SK-N-SH (cell line): Measurements from ENCODE around the gene OR52B6. TPM values are rescaled to one million over a fixed set of nuclear protein-coding genes. Genes with fewer than 3 reads are reported as not detected.

ENCODE experiments used
- CTCF ChIA-PET: fragments of 300-600, 350-600 bp; formaldehyde crosslinking; extraction: SDS; loops from one replicate; lab custom pipeline; 2021; lab: Yijun Ruan, JAX
- POLR2A ChIA-PET: fragments of 350-600 bp; sonication (Branson Sonifier 250); formaldehyde crosslinking; extraction: SDS; loops from one replicate; lab custom pipeline; 2020; ENCODE audit warnings: antibody characterized with exemption, inconsistent platforms; lab: Yijun Ruan, JAX
- DNase-seq: peaks from one replicate; pipeline ENCODE4 v3.0.0; 2012
- H2AFZ ChIP-seq: fragments of 200-600 bp; sonication (generic); 2 replicates; pipeline ENCODE4 v1.8.1; 2016; ENCODE audit warnings: antibody characterized with exemption, mild to moderate bottlenecking, low read depth
- H3F3A ChIP-seq: fragments of 200-600 bp; sonication (generic); replicated peaks from 2 replicates; pipeline ENCODE3; 2016; ENCODE audit warnings: antibody characterized with exemption, mild to moderate bottlenecking; ENCODE audit not compliant: insufficient read depth
- H3K27ac ChIP-seq, 2 experiments: fragments of 200-500 bp in 1 of 2; fragments of 200-600 bp in 1 of 2; sonication (Bioruptor generic) in 1 of 2; sonication (generic), shearing (Covaris generic) in 1 of 2; 2 replicates each; pipeline versions ENCODE4 v1.5.1 to v1.6.1; 2014 to 2016; ENCODE audit warnings: low read depth in 2 of 2, inconsistent platforms in 1 of 2, low read length in 1 of 2, mild to moderate bottlenecking in 1 of 2, mixed read lengths in 1 of 2
- H3K27me3 ChIP-seq: fragments of 200-600 bp; sonication (generic), shearing (Covaris generic); 2 replicates; pipeline ENCODE4 v1.6.1; 2016; ENCODE audit warnings: mixed run types; ENCODE audit not compliant: insufficient read depth
- H3K36me3 ChIP-seq, 2 experiments: fragments of 200-500 bp in 1 of 2; fragments of 200-600 bp in 1 of 2; sonication (Bioruptor generic) in 1 of 2; sonication (generic) in 1 of 2; replicated peaks in 1 of 2; 2 replicates each; pipeline versions ENCODE3 to v1.5.1; 2014 to 2016; ENCODE audit warnings: low read length in 1 of 2, mild to moderate bottlenecking in 1 of 2; ENCODE audit not compliant: insufficient read depth in 2 of 2, control insufficient read depth in 1 of 2
- H3K4me1 ChIP-seq, 2 experiments: fragments of 200-500 bp in 1 of 2; fragments of 200-600 bp in 1 of 2; sonication (Bioruptor generic) in 1 of 2; sonication (generic), shearing (Covaris generic) in 1 of 2; 2 replicates each; pipeline versions ENCODE4 v1.5.1 to v1.6.1; 2014 to 2016; ENCODE audit warnings: low read depth in 1 of 2, low read length in 1 of 2, mixed run types in 1 of 2; ENCODE audit not compliant: insufficient read depth in 2 of 2, control insufficient read depth in 1 of 2
- H3K4me2 ChIP-seq: fragments of 200-600 bp; sonication (generic), shearing (Covaris generic); 2 replicates; pipeline ENCODE4 v1.6.1; 2017; ENCODE audit warnings: mixed run types
- H3K4me3 ChIP-seq, 2 experiments: fragments of 200-500 bp in 1 of 2; fragments of 200-600 bp in 1 of 2; sonication (Bioruptor generic) in 1 of 2; sonication (generic), shearing (Covaris generic) in 1 of 2; 2 replicates each; pipeline versions ENCODE4 v1.5.1 to v1.8.1; 2014 to 2016; ENCODE audit warnings: low read depth in 2 of 2, inconsistent platforms in 1 of 2, low read length in 1 of 2, mild to moderate bottlenecking in 1 of 2, mixed read lengths in 1 of 2, moderate library complexity in 1 of 2
- H3K79me2 ChIP-seq: fragments of 200-600 bp; sonication (generic); 2 replicates; pipeline ENCODE4 v1.8.1; 2017; ENCODE audit warnings: mild to moderate bottlenecking; ENCODE audit not compliant: insufficient read depth
- H3K9ac ChIP-seq: fragments of 200-600 bp; sonication (generic); 2 replicates; pipeline ENCODE4 v1.6.1; 2017; ENCODE audit warnings: mixed run types
- H3K9me2 ChIP-seq: fragments of 200-600 bp; sonication (generic); 2 replicates; pipeline ENCODE4 v1.6.1; 2017; ENCODE audit warnings: mixed run types
- H3K9me3 ChIP-seq: fragments of 200-600 bp; sonication (generic); 2 replicates; pipeline ENCODE4 v1.6.1; 2017; ENCODE audit warnings: mixed run types, mild to moderate bottlenecking, moderate library complexity
- H4K20me1 ChIP-seq: fragments of 200-600 bp; sonication (generic); 2 replicates; pipeline ENCODE4 v1.6.1; 2017; ENCODE audit warnings: mild to moderate bottlenecking, mixed run types; ENCODE audit not compliant: insufficient read depth
- CHD2 ChIP-seq: fragments of 150-350 bp; IDR thresholded peaks from 2 replicates; pipeline ENCODE4 v1.6.1; 2018; ENCODE audit warnings: low read length; ENCODE audit not compliant: partially characterized antibody
- FOXJ3 ChIP-seq: sonication (generic); formaldehyde crosslinking; IDR thresholded peaks from 2 replicates; pipeline ENCODE4 v1.5.1; 2020; ENCODE audit warnings: mild to moderate bottlenecking, missing genetic modification reagents
- FOXM1 ChIP-seq: IDR thresholded peaks from 2 replicates; pipeline ENCODE4 v1.4.0; 2012; ENCODE audit warnings: low read depth, mild to moderate bottlenecking
- JUND ChIP-seq: IDR thresholded peaks from 2 replicates; pipeline ENCODE4 v1.4.0; 2012
- MAX ChIP-seq: IDR thresholded peaks from 2 replicates; pipeline ENCODE4 v1.4.0; 2012; ENCODE audit warnings: low read depth
- NFIC ChIP-seq: IDR thresholded peaks from 2 replicates; pipeline ENCODE4 v1.4.0; 2012; ENCODE audit warnings: borderline replicate concordance
- PBX3 ChIP-seq: IDR thresholded peaks from 2 replicates; pipeline ENCODE4; 2012
- RAD21 ChIP-seq: IDR thresholded peaks from 2 replicates; pipeline ENCODE4 v1.6.1; 2012; ENCODE audit warnings: mild to moderate bottlenecking, low read length
- RCOR1 ChIP-seq: fragments of 150-350 bp; IDR thresholded peaks from 2 replicates; pipeline ENCODE4 v1.6.1; 2017; ENCODE audit warnings: antibody characterized with exemption, low read length
- RXRA ChIP-seq: IDR thresholded peaks from 2 replicates; pipeline ENCODE4 v1.4.0; 2012; ENCODE audit warnings: low read depth, mild to moderate bottlenecking, borderline replicate concordance
- TCF12 ChIP-seq: IDR thresholded peaks from 2 replicates; pipeline ENCODE4 v1.4.0; 2012
- TEAD4 ChIP-seq: IDR thresholded peaks from 2 replicates; pipeline ENCODE4 v1.4.0; 2012; ENCODE audit warnings: mild to moderate bottlenecking, borderline replicate concordance; ENCODE audit not compliant: insufficient read depth
- YY1 ChIP-seq: IDR thresholded peaks from 2 replicates; pipeline ENCODE4 v1.4.0; 2012; ENCODE audit warnings: low read depth, mild to moderate bottlenecking
- WGBS: methylation state at CpG from one replicate; pipeline ENCODE4 v1.1.6; 2017; ENCODE audit warnings: low lambda C conversion rate; 5-methylcytosine and 5-hydroxymethylcytosine counted together
- polyA plus RNA-seq, 3 experiments: library from polyadenylated mRNA; depleted of rRNA; stranded (reverse); fragments of >200 nt; gene quantifications; 2 replicates each; pipeline ENCODE4 v1.2.3, GENCODE V29; 2012
- TF ChIP-seq, protein P1 (sequence below): fragments of 150-350 bp; IDR thresholded peaks from 2 replicates; pipeline ENCODE4 v1.6.1; 2017; ENCODE audit warnings: antibody characterized with exemption, low read length, low read depth, borderline replicate concordance
- TF ChIP-seq, protein P2 (sequence below): IDR thresholded peaks from 2 replicates; pipeline ENCODE4 v1.6.1; 2012; ENCODE audit warnings: mild to moderate bottlenecking, low read depth, low read length, moderate library complexity

OR52B6 gene
- polyA plus RNA-seq, 1 of the 3 experiments (the other 2 are of a cell fraction), result not detected

GRCh38 chr11:5626196-5626595 is 45.5 kb downstream of the OR52B6 start:
- no peaks in the 10 kb centered on the region for H3K79me2 ChIP-seq
- H3K9me3 ChIP-seq, result no peaks in the 10 kb centered on the region
- 11% methylated on average over 5 of the region's 5 CpGs for WGBS
- H3K36me3 ChIP-seq, result no peaks in the 10 kb centered on the region
- peaks cover 7% of the 10 kb centered on the region for H3F3A ChIP-seq
- no peak overlapping the region for H3K9ac ChIP-seq
- H2AFZ ChIP-seq, result no peak overlapping the region
- H3K4me1 ChIP-seq, result no peaks in the 10 kb centered on the region
- no peak for DNase-seq
- H3K4me3 ChIP-seq, result no peak overlapping the region
- POLR2A ChIA-PET, result no interaction called here
- no peaks in the 10 kb centered on the region; the same call in 1 of the 2 replicates for H3K27me3 ChIP-seq
- no peak overlapping the region for H3K27ac ChIP-seq
- H3K4me2 ChIP-seq, result no peak overlapping the region
- H3K9me2 ChIP-seq, result no peaks in the 10 kb centered on the region
- no peaks in the 10 kb centered on the region for H4K20me1 ChIP-seq
- TF ChIP-seq FOXJ3 (CRISPR knock-in tag) (no peak), RCOR1 (no peak)
- CTCF ChIA-PET, result no interaction called here

DNA sequence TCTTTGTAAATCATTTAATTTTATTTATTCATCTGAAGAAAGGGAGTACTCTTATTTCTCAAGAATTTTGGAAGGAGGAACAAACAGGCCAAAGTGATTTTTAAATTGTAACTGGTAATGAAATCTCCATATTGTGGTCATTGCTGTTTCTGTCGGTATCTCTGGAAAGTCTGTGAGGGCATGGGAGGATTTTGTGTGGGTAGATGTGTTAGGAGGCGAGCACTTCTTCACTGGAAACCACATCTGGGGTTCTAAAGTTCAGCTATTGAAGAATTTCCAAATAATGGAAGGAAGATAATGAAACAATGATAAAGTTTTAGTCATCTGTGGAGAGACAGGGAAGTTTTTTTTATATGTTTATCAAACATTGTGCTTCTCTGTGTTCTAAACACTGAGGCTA is 50.7 kb downstream of the OR52B6 start:
- POLR2A ChIA-PET, result no interaction called here
- Histone ChIP-seq H2AFZ (no peak overlapping the region), H3K4me2 (no peak overlapping the region), H3K4me1 (no peaks in the 10 kb centered on the region), H4K20me1 (no peaks in the 10 kb centered on the region), H3K9ac (no peak overlapping the region), H3K9me3 (no peaks in the 10 kb centered on the region), H3K36me3 (no peaks in the 10 kb centered on the region), H3K27ac (no peak overlapping the region), H3K9me2 (no peaks in the 10 kb centered on the region), H3K27me3 (no peaks in the 10 kb centered on the region), H3K79me2 (no peaks in the 10 kb centered on the region), H3F3A (no peaks in the 10 kb centered on the region), H3K4me3 (no peak overlapping the region)
- 22% methylated on average over 2 of the region's 2 CpGs for WGBS
- DNase-seq, result no peak
- CTCF ChIA-PET, result no interaction called here
- TF ChIP-seq TCF12 (no peak), TEAD4 (no peak), JUND (no peak), FOXM1 (no peak), YY1 (no peak), PBX3 (no peak), NFIC (no peak), RAD21 (no peak), CHD2 (no peak), RXRA (no peak), MAX (no peak)
- TF ChIP-seq, protein P1, sequence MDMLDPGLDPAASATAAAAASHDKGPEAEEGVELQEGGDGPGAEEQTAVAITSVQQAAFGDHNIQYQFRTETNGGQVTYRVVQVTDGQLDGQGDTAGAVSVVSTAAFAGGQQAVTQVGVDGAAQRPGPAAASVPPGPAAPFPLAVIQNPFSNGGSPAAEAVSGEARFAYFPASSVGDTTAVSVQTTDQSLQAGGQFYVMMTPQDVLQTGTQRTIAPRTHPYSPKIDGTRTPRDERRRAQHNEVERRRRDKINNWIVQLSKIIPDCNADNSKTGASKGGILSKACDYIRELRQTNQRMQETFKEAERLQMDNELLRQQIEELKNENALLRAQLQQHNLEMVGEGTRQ, result no peak
- TF ChIP-seq, protein P2, sequence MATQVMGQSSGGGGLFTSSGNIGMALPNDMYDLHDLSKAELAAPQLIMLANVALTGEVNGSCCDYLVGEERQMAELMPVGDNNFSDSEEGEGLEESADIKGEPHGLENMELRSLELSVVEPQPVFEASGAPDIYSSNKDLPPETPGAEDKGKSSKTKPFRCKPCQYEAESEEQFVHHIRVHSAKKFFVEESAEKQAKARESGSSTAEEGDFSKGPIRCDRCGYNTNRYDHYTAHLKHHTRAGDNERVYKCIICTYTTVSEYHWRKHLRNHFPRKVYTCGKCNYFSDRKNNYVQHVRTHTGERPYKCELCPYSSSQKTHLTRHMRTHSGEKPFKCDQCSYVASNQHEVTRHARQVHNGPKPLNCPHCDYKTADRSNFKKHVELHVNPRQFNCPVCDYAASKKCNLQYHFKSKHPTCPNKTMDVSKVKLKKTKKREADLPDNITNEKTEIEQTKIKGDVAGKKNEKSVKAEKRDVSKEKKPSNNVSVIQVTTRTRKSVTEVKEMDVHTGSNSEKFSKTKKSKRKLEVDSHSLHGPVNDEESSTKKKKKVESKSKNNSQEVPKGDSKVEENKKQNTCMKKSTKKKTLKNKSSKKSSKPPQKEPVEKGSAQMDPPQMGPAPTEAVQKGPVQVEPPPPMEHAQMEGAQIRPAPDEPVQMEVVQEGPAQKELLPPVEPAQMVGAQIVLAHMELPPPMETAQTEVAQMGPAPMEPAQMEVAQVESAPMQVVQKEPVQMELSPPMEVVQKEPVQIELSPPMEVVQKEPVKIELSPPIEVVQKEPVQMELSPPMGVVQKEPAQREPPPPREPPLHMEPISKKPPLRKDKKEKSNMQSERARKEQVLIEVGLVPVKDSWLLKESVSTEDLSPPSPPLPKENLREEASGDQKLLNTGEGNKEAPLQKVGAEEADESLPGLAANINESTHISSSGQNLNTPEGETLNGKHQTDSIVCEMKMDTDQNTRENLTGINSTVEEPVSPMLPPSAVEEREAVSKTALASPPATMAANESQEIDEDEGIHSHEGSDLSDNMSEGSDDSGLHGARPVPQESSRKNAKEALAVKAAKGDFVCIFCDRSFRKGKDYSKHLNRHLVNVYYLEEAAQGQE, result no peak
- TF ChIP-seq, all 33 proteins: peak for 0

Other genes with a start within 250 kb of the OR52B6 start
- 0.15 and 0.29 TPM in 2 replicates for gene OR51B5, start 237.4 kb upstream of the OR52B6 start, polyA plus RNA-seq (2012; rRNA removed)
- not detected in 2 replicates for gene OR51B6, start 229.4 kb upstream of the OR52B6 start, polyA plus RNA-seq (2012; rRNA removed)
- not detected in 2 replicates for gene OR51M1, start 197.1 kb upstream of the OR52B6 start, polyA plus RNA-seq (2012; rRNA removed)
- gene OR51Q1, start 158.8 kb upstream of the OR52B6 start, polyA plus RNA-seq (2012; rRNA removed), result not detected in 2 replicates
- 0.08 TPM in 1 of 2 replicates, not detected in the other for gene OR51I1, start 139.4 kb upstream of the OR52B6 start, polyA plus RNA-seq (2012; rRNA removed)
- not detected in 2 replicates for gene OR51I2, start 131.6 kb upstream of the OR52B6 start, polyA plus RNA-seq (2012; rRNA removed)
- not detected in 2 replicates for gene OR52D1, start 92.2 kb upstream of the OR52B6 start, polyA plus RNA-seq (2012; rRNA removed)
- gene UBQLN3, start 70.9 kb upstream of the OR52B6 start, polyA plus RNA-seq (2012; rRNA removed), result not detected in 2 replicates
- 0.03 and 0.10 TPM in 2 replicates for gene UBQLNL, start 64.2 kb upstream of the OR52B6 start, polyA plus RNA-seq (2012; rRNA removed)
- not detected in 2 replicates for gene OR52H1, start 32.3 kb upstream of the OR52B6 start, polyA plus RNA-seq (2012; rRNA removed)
- 0.46 and 0.94 TPM in 2 replicates for gene TRIM6, start 15.8 kb downstream of the OR52B6 start, polyA plus RNA-seq (2012; rRNA removed)
- gene TRIM34, start 44.1 kb downstream of the OR52B6 start, polyA plus RNA-seq (2012; rRNA removed), result 3.2 and 4.6 TPM in 2 replicates
- gene TRIM5, start 104.2 kb downstream of the OR52B6 start, polyA plus RNA-seq (2012; rRNA removed), result 22.9 and 29.4 TPM in 2 replicates
- gene TRIM22, start 108.9 kb downstream of the OR52B6 start, polyA plus RNA-seq (2012; rRNA removed), result 47.1 and 80.4 TPM in 2 replicates
- gene OR56B1, start 155.6 kb downstream of the OR52B6 start, polyA plus RNA-seq (2012; rRNA removed), result not detected in 2 replicates
- 0.10 TPM in 1 of 2 replicates, not detected in the other for gene OR52N4, start 173.4 kb downstream of the OR52B6 start, polyA plus RNA-seq (2012; rRNA removed)
- gene OR52N5, start 202.5 kb downstream of the OR52B6 start, polyA plus RNA-seq (2012; rRNA removed), result not detected in 2 replicates
- not detected in 2 replicates for gene OR52N1, start 210.4 kb downstream of the OR52B6 start, polyA plus RNA-seq (2012; rRNA removed)
- gene OR52N2, start 228.0 kb downstream of the OR52B6 start, polyA plus RNA-seq (2012; rRNA removed), result not detected in 2 replicates